SK-N-MC (cell line): ENCODE results near the gene ZMIZ1.
A peak's percentile ranks its signal among the peaks of the same experiment; 100 is the strongest.

Experiments used
- DNase-seq: peaks from one replicate; pipeline ENCODE4 v3.0.0-alpha.2; 2011; ENCODE audit warnings: low read depth, low spot score
- H3K27ac ChIP-seq: fragments of 200-600 bp; sonication (generic); 2 replicates; pipeline ENCODE4 v1.5.1; 2016; ENCODE audit warnings: mixed run types
- H3K36me3 ChIP-seq: fragments of 200-600 bp; sonication (generic); 2 replicates; pipeline ENCODE4 v1.6.1; 2017; ENCODE audit warnings: antibody characterized with exemption, low read length, mixed read lengths; ENCODE audit not compliant: insufficient read depth
- H3K4me3 ChIP-seq: fragments of 200-600 bp; sonication (generic); 2 replicates; pipeline ENCODE4 v1.5.1; 2016
- H3K9ac ChIP-seq: fragments of 200-600 bp; sonication (generic); 2 replicates; pipeline ENCODE4 v1.8.0; 2017; ENCODE audit warnings: mixed run types, mixed read lengths; ENCODE audit not compliant: insufficient read length
- H3K9me3 ChIP-seq: fragments of 200-600 bp; sonication (generic); 2 replicates; pipeline ENCODE4 v1.6.1; 2017; ENCODE audit warnings: low read depth, mild to moderate bottlenecking, antibody characterized with exemption, low read length, moderate library complexity, mixed read lengths
- EZH2 ChIP-seq: fragments of 200-600 bp; sonication (generic); IDR thresholded peaks from one replicate; pipeline ENCODE4 v1.6.1; 2017; ENCODE audit warnings: antibody characterized with exemption
- FOXP2 ChIP-seq: optimal IDR thresholded peaks from 2 replicates; pipeline ENCODE3; 2011; ENCODE audit warnings: mild to moderate bottlenecking, moderate library complexity; ENCODE audit not compliant: insufficient read depth; ENCODE audit errors: extremely low read length, control extremely low read depth
- POLR2AphosphoS5 ChIP-seq: IDR thresholded peaks from 2 replicates; pipeline ENCODE4 v1.6.1; 2012; ENCODE audit warnings: mild to moderate bottlenecking, low read depth, low read length, borderline replicate concordance

ZMIZ1 gene

DNA sequence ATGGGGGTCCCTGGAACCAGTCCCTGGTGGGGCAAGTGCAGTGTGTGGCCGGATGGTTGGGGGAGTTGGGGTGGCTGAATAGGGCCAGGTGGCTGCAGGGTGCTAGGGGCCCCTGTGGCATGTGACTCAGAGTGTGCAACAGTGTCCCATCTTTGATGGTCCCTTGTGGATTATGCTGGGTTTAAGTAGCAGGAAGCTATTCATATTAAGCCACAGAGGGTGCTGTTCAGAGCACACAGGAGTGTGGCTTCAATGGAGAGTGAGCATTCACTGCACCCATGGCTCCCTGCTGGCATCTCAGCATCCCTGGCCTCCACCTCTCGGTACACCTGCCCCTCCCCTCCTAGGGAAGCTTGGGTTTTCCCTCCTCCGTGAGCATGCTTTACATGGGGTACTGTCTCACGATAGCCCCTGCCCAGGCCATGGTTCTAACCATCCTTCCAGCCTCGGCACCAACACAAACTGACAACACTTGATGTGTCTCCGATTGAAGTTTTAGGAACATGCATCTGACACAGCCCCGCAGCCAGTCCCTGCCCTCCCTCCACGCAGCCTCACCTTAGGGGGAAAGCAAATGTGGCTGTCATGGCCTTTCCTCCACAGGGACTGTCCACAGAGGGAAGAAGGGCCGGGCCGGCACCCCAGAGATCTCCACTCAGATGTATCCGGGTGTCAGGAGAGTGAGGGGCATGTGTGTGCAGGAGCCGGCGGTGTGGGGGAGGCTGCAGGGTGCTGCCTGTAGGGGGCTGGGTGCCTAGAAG is 248.1 kb downstream of the ZMIZ1 start:
- no peak for DNase-seq
- no peaks in the 10 kb centered on the region for H3K9me3 ChIP-seq
- peak overlapping the region; percentile 57; the same call in 1 of the 2 replicates for H3K27ac ChIP-seq
- no peaks in the 10 kb centered on the region; the same call in 1 of the 2 replicates for H3K36me3 ChIP-seq
- no peak overlapping the region for H3K4me3 ChIP-seq
- no peak overlapping the region for H3K9ac ChIP-seq
- TF ChIP-seq EZH2 (no peak), FOXP2 (no peak)

DNA sequence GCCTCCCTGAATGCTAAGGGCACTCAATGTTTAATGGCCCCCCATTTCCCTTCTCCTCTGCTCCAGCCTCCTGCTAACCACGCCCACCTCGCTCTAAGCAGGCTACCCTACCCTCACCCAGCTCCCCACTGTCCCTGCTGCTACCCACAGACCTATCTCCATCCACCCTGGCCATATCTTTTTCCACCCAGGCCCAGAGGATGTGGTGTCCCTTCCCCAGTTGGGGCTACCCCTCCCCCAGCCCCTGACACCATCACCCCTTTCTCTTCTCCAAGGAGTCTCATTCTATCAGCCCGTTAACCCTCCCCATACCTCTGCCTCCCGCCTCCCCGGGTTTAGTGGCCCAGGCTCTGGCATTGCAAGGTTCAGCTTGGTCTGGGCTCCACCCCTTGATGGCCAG is 249.6 kb downstream of the ZMIZ1 start:
- no peak overlapping the region for H3K27ac ChIP-seq

DNA sequence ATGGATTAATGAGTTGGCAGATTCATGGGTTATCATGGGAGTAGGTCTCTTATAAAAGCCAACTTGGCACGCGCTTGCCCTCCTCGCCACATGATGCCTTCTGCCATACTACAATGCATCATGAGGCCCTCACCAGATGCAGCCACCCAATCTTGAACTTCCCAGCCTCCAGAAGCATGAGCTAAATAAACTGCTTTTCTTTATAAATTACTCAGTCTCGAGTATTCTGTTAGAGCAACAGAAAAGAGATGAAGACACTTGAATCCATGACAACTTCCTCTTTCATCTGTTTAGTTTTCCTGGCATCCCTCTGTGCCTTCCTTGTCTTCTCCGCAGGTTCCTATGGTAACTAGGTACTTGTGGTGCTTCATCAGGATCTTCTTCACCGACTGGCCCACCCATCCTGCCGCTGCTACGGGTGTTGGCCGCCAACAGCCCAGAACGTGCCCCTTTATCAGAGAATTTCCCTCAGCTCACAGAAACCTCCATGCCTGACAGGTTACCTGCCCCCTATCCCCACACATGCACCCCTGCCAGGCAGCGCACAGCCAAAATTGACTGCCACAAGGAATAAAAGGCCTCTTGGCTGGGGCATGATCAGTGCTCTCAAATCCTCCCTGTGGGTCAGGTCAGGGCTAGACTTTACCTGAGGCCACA is 250.5 kb downstream of the ZMIZ1 start:
- H3K27ac ChIP-seq: no peak overlapping the region

More for the DNA sequence above, 249.6 kb downstream of the ZMIZ1 start:
- Histone ChIP-seq H3K9me3 (no peaks in the 10 kb centered on the region), H3K9ac (no peak overlapping the region), H3K4me3 (no peak overlapping the region), H3K36me3 (no peaks in the 10 kb centered on the region)
- no peak for TF ChIP-seq POLR2AphosphoS5
- TF ChIP-seq FOXP2: no peak
- no peak for TF ChIP-seq EZH2
- DNase-seq: no peak

DNA sequence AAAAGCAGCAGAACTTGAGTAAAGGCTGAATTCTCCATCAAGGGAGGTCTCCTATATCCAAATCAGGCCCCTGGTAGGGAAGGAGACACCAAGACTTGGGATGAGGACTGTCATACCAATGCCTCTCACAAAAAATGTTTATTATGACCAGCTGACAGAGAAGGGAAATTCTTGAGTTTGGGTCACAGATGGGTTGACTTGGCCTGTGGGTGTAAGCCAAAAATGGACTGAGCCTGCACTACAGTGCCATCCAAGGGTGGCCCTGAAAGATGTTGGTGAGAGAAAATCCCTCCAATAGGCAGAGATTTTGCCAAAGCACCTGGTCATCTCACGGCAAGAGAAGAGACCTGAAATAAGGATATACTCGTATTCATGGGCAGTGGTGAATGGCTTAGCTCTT is 251.6 kb downstream of the ZMIZ1 start:
- Histone ChIP-seq H3K4me3 (no peak overlapping the region), H3K36me3 (no peaks in the 10 kb centered on the region), H3K9ac (no peak overlapping the region), H3K9me3 (no peaks in the 10 kb centered on the region), H3K27ac (no peak overlapping the region)
- no peak for TF ChIP-seq EZH2
- TF ChIP-seq FOXP2: no peak
- TF ChIP-seq POLR2AphosphoS5: no peak
- no peak for DNase-seq

More for the DNA sequence above, 250.5 kb downstream of the ZMIZ1 start:
- H3K36me3 ChIP-seq: no peaks in the 10 kb centered on the region
- H3K4me3 ChIP-seq: no peak overlapping the region
- no peak overlapping the region for H3K9ac ChIP-seq
- TF ChIP-seq POLR2AphosphoS5 (no peak), FOXP2 (no peak), EZH2 (no peak)
- no peak for DNase-seq
- H3K9me3 ChIP-seq: no peaks in the 10 kb centered on the region

DNA sequence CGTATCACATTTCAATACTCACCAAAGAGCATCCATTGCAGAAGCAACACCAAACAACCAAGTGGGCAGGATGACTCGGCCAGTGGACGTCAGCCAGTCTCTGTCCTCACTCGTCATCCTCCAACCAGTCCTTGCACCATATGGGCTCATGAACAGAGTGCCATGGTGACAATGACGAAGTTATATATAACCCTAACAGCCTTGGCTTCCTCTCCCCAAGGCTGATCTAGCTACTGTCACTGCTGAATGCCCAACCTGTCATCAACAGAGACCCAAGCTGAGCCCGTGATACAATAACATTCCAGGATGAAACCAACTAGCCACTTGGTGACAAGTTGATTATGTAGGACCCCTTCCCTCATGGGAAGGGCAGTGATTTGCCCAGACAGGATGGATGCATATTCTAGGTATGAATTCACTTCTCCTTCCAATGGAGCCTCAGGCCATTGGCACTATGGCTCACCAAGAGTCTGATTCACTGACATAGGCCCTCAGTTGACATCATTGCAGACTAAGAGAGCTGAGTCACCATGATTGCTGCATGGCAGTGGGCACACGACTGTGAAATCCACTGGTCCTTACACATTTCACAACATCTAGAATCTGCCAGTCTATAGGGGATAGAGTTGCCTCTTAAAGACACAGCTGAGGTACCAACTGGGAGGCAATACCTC is 252.2 kb downstream of the ZMIZ1 start:
- Histone ChIP-seq H3K36me3 (no peaks in the 10 kb centered on the region), H3K9me3 (no peaks in the 10 kb centered on the region), H3K27ac (no peak overlapping the region), H3K4me3 (no peak overlapping the region), H3K9ac (no peak overlapping the region)
- TF ChIP-seq FOXP2 (no peak), POLR2AphosphoS5 (no peak), EZH2 (no peak)
- no peak for DNase-seq

DNA sequence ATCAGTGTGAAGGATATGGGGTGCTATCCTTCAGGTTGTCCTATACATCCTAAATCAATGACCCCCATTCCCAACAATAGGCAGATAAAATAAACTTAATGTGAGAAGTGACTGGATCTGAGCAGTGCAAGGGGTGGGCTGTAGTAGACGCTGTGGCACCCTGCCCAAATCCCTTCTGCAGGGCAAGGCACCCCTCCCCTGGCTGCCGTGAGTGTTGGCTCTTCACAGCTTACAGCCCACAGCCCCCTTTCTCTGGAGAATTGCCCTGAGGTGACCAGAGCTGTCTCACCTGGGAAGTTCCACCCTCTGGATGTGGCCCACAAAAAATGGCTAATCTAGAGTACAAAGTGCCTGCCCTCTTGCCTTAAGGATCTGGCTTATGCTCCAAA is 252.7 kb downstream of the ZMIZ1 start:
- H3K36me3 ChIP-seq: no peaks in the 10 kb centered on the region
- TF ChIP-seq FOXP2: no peak
- H3K4me3 ChIP-seq: no peak overlapping the region
- no peak overlapping the region for H3K27ac ChIP-seq
- H3K9me3 ChIP-seq: no peaks in the 10 kb centered on the region
- H3K9ac ChIP-seq: no peak overlapping the region
- no peak for DNase-seq

DNA sequence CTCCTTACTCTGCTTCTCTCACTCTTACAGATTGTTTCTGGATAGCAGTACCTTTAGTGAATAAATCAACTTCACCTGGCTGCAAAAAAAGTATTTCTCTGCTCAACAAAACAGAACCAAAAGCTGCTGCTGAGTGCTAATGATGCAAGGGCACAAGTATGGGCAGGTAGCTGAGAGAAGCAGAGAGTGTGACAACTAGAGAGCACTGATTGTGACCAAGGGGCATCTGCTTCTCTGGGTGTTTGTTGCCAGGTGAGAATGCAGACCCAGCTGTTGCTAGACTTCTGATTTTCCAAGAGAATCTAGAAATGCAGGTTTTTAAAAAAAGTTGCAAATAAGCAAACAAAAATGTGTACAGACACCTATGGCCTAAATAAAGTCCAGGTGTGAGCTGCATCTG is 253.2 kb downstream of the ZMIZ1 start:
- H3K9ac ChIP-seq: no peak overlapping the region
- DNase-seq: no peak
- no peak overlapping the region for H3K27ac ChIP-seq
- no peak overlapping the region for H3K4me3 ChIP-seq
- TF ChIP-seq POLR2AphosphoS5 (no peak), EZH2 (no peak), FOXP2 (no peak)
- H3K36me3 ChIP-seq: no peaks in the 10 kb centered on the region
- H3K9me3 ChIP-seq: no peaks in the 10 kb centered on the region
